NCI-H2029 treated with DMSO at 0.1 percent for 48 hours (cell line): ENCODE results near the gene CAMK1D.
"Not testable (repeated sequence)": the region's sequence is repeated elsewhere in the genome, so short reads cannot be mapped to it uniquely, and the experiment has no call there.

Experiments used
- DNase-seq: peaks from one replicate; lab custom pipeline; 2025; lab: John Stamatoyannopoulos, UW

The CAMK1D gene

DNA sequence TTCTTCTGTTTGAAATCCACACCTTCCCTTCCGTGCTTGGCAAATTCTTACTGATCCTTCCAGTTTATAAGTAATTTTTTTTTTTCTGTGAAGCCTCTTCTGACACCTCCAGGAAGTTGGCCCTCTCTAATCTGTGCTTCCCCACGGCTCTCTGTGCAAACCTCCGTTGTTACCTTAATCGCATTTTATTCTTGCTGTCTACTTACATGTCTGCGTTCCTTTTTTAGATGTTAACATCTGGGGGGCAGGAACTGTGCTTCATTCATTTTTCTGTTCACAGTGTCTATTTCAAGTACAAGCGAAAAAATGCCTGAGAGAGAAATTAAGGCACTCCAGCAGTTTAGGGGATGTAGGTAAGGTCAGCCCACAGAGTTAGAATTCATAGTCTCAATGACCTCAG lies 8.4 kb upstream of the CAMK1D start:
- DNase-seq, result no peak

DNA sequence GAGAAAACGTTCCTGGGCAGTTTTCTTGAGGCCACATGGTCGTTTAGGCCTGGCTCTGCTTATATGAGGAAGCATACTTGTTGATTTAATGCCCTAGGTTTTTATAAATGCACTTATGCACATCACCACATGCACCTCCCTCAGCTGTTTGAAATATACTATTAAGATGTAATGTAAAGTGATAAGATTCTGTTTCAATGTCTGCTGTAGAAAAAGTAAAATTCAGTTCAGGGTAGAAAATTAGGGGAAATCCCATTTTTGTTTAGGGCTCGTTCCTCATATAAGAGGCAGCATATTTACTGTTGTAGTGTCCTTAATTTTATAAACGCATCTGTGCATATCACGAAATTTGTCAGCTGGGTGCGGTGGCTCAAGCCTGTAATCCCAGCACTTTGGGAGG lies 7.8 kb upstream of the CAMK1D start:
- no peak for DNase-seq

DNA sequence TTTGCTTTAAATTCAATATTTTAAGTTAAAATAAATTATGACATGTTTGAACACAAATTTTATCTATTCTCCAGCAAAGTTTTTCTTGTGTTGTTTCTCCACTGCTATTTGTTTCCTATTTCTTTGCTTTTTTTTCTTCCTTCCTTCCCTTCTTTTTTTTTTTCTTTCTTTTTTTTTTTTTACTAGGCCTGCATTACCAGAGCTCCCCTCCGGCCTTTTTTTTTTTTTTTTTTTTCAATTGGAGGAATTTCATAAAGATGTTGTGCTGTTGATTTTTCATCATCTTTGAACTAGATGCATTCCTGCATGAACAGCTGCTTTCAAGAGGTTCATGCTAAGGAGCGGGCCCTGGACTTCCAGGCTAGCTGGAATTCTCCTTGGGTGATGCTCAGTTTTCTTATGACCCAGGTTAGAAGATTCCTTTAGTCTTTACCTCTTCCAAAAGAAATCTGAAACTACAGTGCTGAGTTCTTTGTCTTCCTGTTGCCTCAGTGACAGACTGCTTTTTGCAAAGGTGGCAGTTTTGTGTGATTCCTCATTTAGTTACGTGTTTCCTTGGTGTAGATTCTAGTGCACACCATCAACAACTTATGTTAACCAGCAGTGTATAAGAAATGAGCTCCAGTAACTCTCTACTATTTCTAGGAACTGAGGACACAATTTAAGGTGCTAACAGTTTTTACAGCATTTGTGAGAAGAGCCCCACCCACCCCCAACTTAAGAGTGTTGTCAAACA lies 4.8 kb upstream of the CAMK1D start:
- DNase-seq, result no peak

DNA sequence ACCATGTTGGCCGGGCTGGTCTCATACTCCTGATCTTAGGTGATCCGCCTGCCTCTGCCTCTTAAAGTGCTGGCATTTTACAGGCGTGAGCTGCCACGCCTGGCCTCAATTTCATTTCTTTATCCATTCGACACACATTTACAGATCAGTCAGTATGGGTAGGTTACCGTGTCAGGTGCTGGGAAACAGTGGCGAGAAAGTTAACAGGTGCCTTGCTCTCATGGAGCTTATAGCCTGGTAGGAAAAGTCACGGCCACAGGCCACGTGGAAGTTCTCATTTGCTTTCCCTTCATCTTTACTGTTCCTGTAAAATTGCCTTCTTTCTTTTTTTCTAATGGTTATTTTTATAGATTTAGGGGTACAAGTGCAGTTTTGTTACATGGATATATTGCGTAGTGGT lies 2.6 kb upstream of the CAMK1D start:
- DNase-seq, result no peak

DNA sequence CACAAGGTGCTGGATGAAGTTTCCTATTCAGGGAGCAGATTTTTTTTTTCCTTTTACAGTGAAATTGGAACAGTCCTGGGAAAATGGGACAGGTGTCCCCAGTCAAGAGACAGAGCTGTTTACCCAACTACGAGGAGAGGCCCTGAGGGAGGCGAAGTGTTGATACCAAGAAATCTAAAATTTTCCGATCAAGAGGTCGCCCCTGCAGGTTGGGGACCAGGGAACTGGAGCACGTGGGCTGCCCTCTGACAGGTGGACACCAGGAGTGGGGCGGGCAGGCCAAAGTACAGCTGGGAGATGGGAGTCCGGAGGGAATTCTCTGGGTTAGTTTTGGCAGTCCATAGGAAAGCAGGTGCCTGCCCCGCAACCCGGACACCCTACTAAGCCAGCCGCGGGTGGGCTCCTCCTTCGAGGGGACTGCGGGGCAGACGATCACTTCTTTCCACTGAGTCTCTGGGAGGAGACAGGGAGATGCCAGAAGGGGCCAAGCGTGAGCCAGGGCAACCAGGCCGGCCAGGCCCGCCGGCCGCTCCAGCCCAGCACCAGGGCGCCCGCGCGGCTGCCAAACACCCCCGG lies 965 bp upstream of the CAMK1D start:
- no peak for DNase-seq

DNA sequence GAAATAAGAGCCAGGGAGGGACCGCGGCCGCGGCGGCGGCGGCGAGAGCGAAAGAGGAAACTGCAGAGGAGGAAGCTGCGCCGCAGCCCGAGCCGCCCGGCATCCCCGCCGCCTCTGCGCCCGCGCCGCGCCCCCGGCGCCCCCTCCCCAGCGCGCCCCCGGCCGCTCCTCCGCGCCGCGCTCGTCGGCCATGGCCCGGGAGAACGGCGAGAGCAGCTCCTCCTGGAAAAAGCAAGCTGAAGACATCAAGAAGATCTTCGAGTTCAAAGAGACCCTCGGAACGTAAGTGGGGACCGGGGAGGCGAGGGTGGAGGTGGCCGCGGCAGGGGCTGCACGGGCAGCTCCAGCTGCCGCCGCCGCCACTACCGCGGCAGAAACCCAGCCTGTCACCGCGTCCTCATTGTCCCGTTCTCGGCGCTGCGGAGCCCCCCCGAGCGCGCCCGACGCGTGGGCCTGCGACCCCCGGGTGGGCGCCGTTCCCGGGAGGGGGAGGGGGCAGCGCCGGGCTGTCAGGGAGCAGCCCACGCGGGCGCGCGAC lies 351 bp downstream of the CAMK1D start:
- DNase-seq, result no peak

DNA sequence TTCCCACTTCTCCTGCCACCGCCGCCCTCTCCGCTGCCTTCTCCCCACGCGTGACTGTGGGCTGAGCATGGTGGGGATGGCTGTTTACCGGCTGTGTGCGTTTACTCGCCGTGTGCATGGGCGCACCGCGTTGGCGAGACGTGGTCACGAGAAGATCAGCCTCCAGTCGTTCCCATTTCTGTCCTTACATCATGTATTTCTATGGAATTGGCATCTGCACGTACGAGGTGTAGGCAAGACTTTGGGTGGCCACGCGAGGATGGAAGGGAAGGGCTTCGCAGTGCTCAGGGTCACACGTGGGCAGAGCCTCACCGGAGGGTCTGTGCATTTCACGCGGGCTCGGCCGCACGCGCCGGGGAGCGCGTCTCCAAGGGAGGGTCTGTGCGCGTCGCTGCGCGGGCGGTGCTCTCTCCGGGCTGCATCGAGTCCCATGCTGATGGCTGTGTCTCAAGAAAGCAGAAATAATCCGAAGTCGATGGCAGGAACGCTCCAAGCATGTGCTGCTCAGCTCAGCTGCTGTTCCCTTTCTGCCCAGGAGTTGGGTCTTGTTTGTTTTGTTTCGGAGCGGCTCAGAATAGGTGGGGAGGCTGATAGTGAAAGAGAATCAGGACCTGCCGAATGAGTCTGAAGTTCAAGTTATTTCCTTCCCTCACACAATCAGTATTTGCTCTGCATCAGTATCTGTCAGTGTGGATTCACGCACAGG lies 973 bp downstream of the CAMK1D start:
- no peak for DNase-seq

DNA sequence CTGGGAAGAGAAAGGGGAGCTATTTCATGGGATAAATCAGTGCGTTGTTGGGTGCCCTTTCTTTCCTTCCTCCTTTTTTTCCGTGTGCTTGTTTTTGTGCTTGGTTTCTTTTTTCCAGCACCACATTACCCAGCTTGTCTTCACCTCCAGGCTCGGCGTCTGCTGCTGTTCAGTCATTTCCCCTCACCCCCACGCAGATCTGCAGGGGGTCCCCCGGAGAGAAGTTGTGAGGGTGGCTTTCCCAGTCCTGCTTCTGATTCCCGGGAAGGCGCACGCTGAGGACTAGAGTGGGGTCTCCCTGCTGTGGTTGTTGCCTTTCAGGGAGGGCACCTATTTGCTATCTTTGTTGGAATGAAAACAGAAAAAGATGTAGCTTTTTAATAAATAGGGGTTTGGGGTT lies 1.6 kb downstream of the CAMK1D start:
- no peak for DNase-seq

DNA sequence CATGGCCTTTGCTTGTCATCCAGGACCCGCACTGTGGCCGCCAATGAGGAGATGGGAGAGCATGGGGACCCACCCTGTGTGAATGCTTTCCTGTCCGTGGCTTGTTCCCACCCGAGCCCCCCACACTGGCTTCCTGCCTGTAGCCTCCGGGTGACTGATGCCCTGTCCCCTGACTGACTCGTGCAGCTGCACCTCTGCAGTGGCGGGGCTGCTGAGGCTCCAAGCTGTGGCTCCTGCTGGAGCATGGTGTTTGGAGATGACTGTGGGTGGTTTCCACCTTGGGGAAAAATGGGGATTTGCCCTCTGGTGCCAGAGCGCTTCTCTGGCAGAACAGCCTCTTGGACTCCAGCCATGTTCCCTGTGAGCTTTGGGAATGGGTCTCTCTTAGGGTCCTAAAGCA lies 2.1 kb downstream of the CAMK1D start:
- no peak for DNase-seq

DNA sequence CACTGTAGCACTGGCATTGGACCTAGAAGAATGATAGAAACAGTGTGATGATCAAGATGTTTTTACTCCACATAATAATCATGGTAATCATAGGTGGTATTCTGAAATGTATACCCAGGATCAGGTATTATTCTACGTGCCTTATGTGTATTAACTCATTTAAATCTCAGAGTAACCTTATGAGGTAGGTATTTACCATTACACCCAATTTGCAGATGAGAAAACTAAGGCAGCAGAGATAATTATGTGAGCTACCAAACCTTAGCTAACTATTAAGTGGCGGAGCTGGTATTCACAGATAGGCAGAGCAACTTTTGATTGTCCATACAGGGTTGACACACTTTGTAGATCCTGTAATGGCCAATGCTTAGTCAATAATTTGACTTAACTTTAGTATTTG lies 2.5 kb downstream of the CAMK1D start:
- no peak for DNase-seq

DNA sequence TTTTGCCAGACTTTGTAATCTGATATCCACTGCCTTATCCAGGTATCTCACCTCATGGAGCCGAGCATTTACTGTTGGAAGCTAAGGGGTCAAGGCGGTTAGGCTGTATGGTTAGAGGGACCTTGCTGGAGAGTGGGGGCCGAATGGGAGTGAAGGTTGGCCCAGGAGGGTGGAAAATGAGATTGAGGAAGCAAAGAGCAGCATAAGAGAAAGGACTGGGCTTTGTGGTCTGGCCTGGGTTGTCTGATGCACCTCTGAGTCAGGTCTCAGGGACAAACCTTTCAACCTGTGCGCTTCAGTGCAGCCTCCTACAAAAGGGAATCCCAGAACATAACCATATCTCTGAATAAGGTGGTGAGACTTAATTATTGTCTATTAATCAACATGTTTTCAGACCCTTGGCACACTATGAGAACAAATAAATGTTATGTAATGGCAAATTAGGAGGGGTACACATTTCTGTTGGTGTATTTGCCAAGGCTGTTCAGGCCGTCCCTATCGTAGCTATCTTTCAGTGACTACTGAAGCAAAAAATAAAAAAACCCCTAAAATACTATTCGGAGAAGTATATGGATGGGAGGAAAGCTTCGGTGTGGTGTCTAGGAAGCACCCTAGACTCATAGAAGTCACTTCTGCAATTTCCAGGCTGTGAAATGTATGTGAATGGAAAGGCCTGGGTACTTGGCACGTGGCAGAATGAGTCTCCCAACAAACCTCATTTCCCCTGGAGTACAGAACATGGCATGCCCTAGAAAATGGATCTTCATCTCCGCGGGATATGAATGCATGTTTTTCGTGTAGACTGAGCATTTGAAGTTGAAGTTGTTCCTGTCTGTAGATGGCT lies 4.3 kb downstream of the CAMK1D start:
- no peak for DNase-seq

DNA sequence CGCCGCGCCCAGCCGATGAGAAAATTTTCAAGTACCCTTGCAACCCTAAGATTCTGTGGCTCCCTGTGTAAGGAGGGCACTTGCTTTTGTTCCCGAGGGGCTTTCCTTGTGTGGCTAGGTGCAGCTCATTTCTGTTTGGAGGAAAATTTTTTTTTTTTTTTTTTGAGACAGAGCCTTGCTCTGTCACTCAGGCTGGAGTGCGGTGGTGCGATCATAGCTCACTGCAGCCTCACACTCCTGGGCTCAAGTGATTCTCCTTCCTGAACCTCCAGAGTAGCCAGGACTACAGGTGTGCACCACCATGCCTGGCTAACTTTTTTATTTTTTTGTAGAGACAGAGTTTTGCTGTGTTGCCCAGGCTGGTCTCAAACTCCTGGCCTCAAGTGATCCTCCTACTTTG lies 5.3 kb downstream of the CAMK1D start:
- DNase-seq, result not testable (repeated sequence)

DNA sequence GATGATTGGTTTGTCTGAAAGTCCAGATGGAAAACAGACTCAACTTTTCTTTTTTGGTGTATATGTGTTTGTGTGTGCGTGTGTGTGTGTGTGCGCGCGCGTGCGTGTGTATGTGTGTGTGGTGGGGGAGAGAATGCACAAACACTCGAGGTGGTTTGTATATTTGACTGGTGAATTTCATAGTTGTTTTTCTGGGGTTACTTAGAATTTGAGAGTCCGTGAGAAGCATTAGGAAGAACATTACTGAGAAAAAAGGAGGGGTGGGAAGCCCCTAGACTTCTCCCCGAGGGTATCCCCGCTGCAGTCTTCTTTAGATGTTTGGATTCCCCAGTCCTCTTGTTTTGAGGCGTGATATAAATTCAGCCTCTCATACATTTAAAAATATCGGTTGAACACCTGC lies 6.0 kb downstream of the CAMK1D start:
- DNase-seq, result no peak

DNA sequence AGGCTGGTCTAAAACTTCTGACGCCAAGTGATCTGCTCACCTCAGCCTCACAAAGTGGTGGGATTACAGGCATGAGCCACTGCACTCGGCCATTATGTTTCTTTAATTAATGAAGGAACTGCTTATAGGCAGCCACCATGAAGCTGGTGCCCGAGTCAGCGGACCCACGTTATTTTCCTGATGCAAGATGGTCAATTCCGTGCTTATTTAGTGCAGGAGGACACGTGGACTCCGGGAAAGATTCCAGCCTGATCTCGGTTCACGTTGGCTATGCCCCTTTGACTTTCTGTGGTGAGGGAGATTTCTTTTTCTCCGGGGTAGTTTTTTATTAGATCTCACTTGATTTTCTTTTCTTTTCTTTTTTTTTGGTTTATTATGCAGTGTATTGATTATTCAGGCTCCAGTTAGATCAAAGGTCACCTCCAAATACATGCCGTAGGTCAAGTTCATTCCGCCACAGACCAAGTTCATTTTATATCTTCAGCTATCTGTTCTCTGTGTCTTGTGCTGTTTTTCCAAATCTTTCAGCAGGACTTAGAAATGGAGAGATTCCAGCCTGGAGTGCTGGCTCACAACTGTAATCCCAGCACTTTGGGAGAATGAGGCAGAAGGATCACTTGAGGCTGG lies 8.3 kb downstream of the CAMK1D start:
- DNase-seq, result no peak

DNA sequence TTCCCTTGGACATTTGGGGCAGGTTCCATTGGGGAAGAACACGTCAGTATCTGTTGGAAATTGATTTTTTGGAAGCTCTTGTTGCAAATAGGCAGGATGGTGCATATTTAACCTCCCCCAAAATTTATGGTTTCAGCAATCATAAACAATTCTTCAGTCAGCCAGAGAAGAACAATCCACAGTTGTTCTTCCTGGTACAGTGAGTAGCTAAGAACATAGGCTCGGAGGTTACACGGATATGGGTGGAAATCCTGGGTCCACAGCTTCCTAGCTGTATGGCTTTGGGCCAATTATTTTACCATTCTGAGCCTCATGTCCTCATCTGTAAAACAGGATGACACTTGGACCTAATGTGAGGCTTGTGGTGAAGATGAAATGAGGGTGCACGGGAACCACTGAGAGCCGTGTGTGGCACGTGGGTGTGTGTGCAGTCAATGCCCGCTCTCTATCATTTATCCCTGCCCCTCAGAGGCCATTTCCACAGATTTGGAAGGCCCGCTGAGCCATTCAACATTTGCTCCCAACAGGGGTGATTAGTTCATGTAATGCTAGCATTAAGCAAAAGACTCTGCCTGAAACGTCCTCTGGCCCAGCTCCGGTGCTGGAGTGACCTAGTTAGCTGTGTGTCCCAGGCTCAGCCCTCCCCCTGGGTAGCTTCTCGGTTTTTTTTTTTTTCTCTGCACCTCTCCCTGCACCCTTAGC lies 9.7 kb downstream of the CAMK1D start:
- DNase-seq, result no peak

DNA sequence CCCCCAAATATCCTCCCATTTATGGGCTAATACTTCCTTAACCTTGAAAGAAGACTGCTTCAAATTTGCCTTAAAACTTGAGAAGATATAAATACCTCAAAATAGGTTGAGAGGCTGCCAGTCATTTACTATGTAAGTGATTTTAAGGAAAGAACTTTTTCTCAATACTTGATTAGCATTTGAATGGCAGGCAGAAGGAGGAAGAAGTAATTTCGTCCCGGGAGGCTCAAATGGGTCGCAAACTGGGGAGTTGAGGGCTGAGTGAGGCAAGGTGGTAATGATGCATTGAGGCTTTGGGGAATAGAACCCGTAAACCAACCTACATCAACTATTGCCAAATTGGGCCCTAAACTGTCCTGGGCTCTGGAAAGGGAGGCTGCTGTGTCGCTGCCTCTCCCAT lies 11.1 kb downstream of the CAMK1D start:
- no peak for DNase-seq

DNA sequence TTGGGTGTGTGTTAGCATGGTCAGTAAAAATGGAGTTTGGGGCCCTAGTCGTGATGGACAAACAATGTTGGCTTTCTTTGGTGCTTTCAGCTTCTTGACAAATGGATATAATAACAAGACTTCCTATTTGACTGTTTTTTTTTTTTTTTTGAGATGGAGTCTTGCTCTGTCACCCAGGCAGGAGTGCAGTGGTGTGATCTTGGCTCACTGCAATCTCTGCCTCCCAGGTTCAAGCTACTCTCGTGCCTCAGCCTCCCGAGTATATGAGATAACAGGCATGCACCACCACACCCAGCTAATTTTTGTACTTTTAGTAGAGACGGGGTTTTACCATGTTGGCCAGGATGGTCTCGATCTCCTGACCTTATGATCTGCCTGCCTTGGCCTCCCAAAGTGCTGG lies 11.8 kb downstream of the CAMK1D start:
- DNase-seq, result not testable (repeated sequence)

DNA sequence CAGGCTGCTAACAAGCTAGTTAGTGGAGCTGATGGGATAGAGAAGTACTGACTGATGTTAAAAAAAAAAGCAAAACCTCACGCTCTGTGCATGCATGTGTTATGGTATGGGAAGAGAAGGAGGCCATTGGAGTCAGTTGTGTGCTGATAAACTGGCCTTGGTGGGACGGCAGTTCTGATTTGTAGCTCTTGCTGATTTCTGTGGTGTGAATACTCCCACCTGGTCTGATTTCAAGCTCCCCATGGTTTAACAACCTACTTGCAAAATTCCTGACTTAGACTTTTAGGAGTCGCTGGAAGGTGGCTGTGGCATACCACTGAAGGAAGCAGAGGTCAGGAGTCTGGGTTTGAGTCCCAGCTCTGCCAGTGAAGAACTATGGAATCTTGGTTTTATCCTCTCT lies 15.2 kb downstream of the CAMK1D start:
- DNase-seq, result no peak

DNA sequence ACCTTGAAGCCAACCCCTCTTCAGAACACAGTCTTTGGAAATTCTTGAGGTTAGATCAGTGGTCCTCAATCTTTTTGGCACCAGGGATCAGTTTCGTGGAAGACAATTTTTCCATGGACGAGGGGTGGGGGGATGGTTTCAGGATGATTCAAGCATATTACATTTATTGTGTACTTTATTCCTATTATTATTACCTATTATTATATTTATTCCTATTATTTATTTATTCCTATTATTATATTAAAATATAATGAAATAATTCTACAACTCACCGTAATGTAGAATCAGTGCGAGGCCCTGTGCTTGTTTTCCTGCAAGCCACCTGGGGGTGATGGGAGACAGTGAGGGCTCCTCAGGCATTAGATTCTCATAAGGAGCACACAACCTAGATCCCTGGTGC lies 17.9 kb downstream of the CAMK1D start:
- no peak for DNase-seq

DNA sequence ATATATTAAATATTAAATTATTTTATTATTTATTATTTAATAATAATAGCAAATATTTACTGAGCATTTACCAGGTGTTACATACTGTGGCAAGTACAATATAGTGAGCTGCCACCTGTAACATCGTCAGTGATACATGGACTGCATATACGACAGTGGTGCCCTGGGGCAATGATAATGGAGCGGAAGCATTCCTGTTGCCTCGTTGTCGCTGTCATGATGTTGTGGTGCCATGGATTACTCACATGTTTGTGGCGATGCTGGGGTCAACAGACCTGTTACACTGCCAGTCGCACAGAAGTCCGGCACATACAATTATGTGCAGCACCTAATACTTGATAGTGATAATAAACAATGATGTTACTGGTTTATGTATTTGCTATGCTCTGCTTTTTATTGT lies 20.6 kb downstream of the CAMK1D start:
- no peak for DNase-seq

DNA sequence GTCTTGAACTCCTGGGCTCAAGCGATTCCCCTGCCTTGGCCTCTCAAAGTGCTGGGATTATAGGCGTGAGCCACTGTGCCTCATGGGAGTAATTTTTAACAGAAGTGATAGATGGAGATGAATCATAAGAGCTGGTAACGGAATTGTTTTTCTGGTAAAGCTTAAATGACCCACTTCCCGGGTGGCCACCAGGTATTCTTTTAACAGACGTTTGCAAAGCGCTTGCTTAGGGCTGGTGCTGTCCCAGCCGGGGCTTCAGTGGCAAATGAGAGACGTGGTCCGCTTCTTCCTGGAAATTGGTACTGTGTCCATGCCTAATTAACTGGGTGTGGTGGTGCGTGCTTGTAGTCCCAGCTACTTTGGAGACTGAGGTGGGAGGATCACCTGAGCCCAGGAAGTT lies 23.5 kb downstream of the CAMK1D start:
- DNase-seq, result no peak
